Esophagus muscularis mucosa (tissue), 4 donors: ENCODE measurements around the gene ANKEF1. TPM values are rescaled to one million over a fixed set of nuclear protein-coding genes. Genes with fewer than 3 reads are reported as not detected.

Experiments
- DNase-seq: peaks from one replicate; pipeline ENCODE4 v3.0.0-alpha.2; 2017; ENCODE audit errors: extremely low spot score
- H3K27ac ChIP-seq, 4 donors: fragments of 200-600 bp; sonication (generic); replicated peaks in 1 of 4; 1 replicate in 3 of 4; 2 replicates in 1 of 4; pipeline ENCODE4 v1.5.1; 2016 to 2019; ENCODE audit warnings: mild to moderate bottlenecking in 1 of 4
- H3K27me3 ChIP-seq, 4 donors: fragments of 200-600 bp; sonication (generic); one replicate each; pipeline versions ENCODE4 v1.5.1 to v1.6.0; 2016 to 2019
- H3K36me3 ChIP-seq, 4 donors: fragments of 200-600 bp; sonication (generic); one replicate each; pipeline ENCODE4 v1.5.1; 2016 to 2019
- H3K4me1 ChIP-seq, 4 donors: fragments of 200-600 bp; sonication (generic); one replicate each; pipeline ENCODE4 v1.5.1; 2016 to 2019
- H3K4me3 ChIP-seq, 4 donors: fragments of 200-600 bp; sonication (generic); 1 replicate in 2 of 4; 2 replicates in 2 of 4; pipeline ENCODE4 v1.5.1; 2016 to 2019; ENCODE audit warnings: mild to moderate bottlenecking in 4 of 4, moderate library complexity in 1 of 4
- H3K9me3 ChIP-seq, 4 donors: fragments of 200-600 bp; sonication (generic); 1 replicate in 3 of 4; 2 replicates in 1 of 4; pipeline ENCODE4 v1.5.1; 2016 to 2019
- CTCF ChIP-seq, 3 experiments: fragments of 200-600 bp in 2 of 3; fragments of 450-650 bp in 1 of 3; sonication (generic) in 2 of 3; IDR thresholded peaks; one replicate each; pipeline ENCODE4 v1.5.1; 2017 to 2019; ENCODE audit warnings: antibody characterized with exemption in 3 of 3, mild to moderate bottlenecking in 2 of 3, moderate library complexity in 1 of 3
- EP300 ChIP-seq: sonication (generic); formaldehyde crosslinking; IDR thresholded peaks from one replicate; pipeline ENCODE4 v1.6.1; 2017; ENCODE audit warnings: antibody characterized with exemption
- POLR2A ChIP-seq: fragments of 450-650 bp; IDR thresholded peaks from one replicate; pipeline ENCODE4 v1.6.1; 2017; ENCODE audit warnings: antibody characterized with exemption, moderate library complexity, mild to moderate bottlenecking, low read depth
- POLR2AphosphoS5 ChIP-seq, 2 donors: sonication (generic); formaldehyde crosslinking; IDR thresholded peaks; one replicate each; pipeline ENCODE4 v1.6.1; 2017; ENCODE audit warnings: antibody characterized with exemption in 2 of 2
- WGBS: methylation state at CpG from one replicate; pipeline ENCODE4 v1.1.5; 2018; 5-methylcytosine and 5-hydroxymethylcytosine counted together
- intact Hi-C: fragments of 100-400 bp; cut with DNase I; formaldehyde crosslinking; loops from one replicate; pipeline ENCODE4 v1.15.1; 2023
- total RNA-seq, 4 donors: library from RNA; depleted of rRNA; stranded (reverse); fragments of >200 nt; gene quantifications; one replicate each; pipeline versions ENCODE4 v1.1.0 to v1.2.1, GENCODE V29; 2016

The ANKEF1 gene
- total RNA-seq, 4 donors from 2014 or later, result 0.42 to 2.3 (median 1.3) TPM

DNA sequence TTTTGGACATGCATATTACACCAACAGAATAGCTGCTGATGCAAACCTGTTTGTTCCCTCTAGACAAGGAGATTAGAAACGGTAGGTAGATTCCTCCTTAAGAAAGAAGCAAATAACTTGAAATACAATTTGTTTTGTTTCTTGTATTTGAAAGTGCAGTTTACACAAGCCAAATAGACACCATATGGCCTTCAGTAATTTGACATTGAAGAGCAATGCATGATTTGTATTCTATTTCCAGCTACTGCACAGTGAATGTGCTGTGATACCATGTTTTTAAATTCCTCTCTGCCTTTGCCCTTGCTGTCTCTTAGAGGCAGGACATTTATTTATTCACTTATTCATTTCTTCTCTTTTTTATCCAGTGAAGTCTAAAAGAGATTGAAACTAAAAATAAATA, 31.9 kb upstream of the ANKEF1 start:
- TF ChIP-seq POLR2AphosphoS5 (IDR thresholded peaks at IDR 0.05) (no peak), CTCF (IDR thresholded peaks at IDR 0.05) (no peak), EP300 (no peak), POLR2A (no peak)
- H3K4me1 ChIP-seq, result no peaks in the 10 kb centered on the region
- intact Hi-C loops, result no loop called here
- WGBS, result 57% methylated on average over 1 of the region's 1 CpG
- no peak overlapping the region for H3K4me3 ChIP-seq
- no peak overlapping the region for H3K27ac ChIP-seq
- no peak for DNase-seq
- no peaks in the 10 kb centered on the region for H3K36me3 ChIP-seq
- H3K27me3 ChIP-seq, result no peaks in the 10 kb centered on the region
- no peaks in the 10 kb centered on the region for H3K9me3 ChIP-seq

- H3K4me3 ChIP-seq, result no peak overlapping the region
- 69% methylated on average over 2 of the region's 2 CpGs for WGBS
- TF ChIP-seq POLR2A, result no peak
- no peak for TF ChIP-seq EP300
- TF ChIP-seq CTCF (IDR thresholded peaks at IDR 0.05), result no peak
- no peak for TF ChIP-seq POLR2AphosphoS5 (IDR thresholded peaks at IDR 0.05)
- intact Hi-C loops, result no loop called here
- no peak for DNase-seq
- H3K36me3 ChIP-seq, result no peaks in the 10 kb centered on the region
- no peaks in the 10 kb centered on the region for H3K9me3 ChIP-seq
- no peaks in the 10 kb centered on the region for H3K27me3 ChIP-seq
- H3K4me1 ChIP-seq, result no peaks in the 10 kb centered on the region
- H3K27ac ChIP-seq, result no peak overlapping the region
Measured at GRCh38 chr20:10004900-10005299, 29.9 kb upstream of the ANKEF1 start.

DNA sequence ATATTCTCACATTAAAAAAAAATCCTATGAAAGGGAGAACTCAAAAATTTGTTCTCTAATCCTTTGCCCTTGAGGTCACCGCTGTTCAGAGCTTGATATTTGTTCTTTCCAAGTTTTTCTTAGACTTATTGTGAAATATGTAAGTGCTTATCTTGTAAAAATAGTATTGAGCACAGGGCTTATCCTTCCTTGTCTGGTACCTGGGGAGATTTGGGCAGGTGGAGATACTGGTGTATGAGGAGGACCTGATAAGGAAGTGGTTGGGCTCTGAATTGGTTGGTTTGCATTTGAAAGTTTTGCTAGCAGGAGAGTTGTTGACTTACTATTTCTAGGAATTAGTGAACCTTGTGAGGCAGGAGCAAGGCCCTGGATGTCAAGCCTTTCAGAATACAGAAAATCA, 28.9 kb upstream of the ANKEF1 start:
- Histone ChIP-seq H3K27ac (no peak overlapping the region), H3K36me3 (no peaks in the 10 kb centered on the region), H3K27me3 (no peaks in the 10 kb centered on the region), H3K9me3 (no peaks in the 10 kb centered on the region), H3K4me3 (no peak overlapping the region), H3K4me1 (no peaks in the 10 kb centered on the region)
- intact Hi-C loops, result no loop called here
- TF ChIP-seq EP300 (no peak), POLR2AphosphoS5 (IDR thresholded peaks at IDR 0.05) (no peak), POLR2A (no peak), CTCF (IDR thresholded peaks at IDR 0.05) (no peak)
- DNase-seq, result no peak
- WGBS, result 84% methylated on average over 1 of the region's 1 CpG

DNA sequence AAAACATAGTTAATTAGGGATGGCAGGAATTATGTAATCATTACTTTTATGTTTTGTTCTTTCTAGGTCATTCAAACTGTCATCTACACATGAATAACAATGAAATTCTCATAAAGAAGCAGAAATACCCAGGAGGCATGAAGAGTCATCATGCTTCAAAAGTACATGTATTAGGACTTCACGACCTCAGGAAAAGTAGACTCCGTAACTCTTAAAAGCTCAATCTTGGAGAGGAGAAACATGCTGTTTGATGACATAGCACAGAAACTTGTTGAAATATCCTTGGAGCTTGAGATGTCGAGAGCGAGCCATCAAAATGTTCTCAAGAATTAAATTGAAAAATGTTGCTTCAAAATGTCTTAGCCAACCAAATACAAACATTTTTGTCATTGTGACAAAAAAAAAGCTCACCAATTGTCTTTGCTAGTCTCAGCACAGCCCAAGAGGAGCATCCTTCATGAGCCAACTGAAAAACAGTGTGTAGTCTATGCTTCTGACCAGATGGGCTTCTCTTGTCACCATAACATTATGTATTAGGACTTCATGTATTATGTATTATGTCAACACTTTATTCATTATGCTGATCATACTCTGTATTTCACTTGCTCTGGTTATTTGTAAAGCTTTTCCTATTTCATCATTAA, 28.2 kb upstream of the ANKEF1 start:
- H3K27me3 ChIP-seq, result no peaks in the 10 kb centered on the region
- no peak for DNase-seq
- H3K9me3 ChIP-seq, result no peaks in the 10 kb centered on the region
- 83% methylated on average over 4 of the region's 4 CpGs for WGBS
- TF ChIP-seq POLR2AphosphoS5 (IDR thresholded peaks at IDR 0.05) (no peak), CTCF (IDR thresholded peaks at IDR 0.05) (no peak), POLR2A (no peak), EP300 (no peak)
- no peaks in the 10 kb centered on the region for H3K4me1 ChIP-seq
- H3K27ac ChIP-seq, result no peak overlapping the region
- no peak overlapping the region for H3K4me3 ChIP-seq
- no peaks in the 10 kb centered on the region for H3K36me3 ChIP-seq
- intact Hi-C loops, result no loop called here

GRCh38 chr20:10007158-10007557, 27.6 kb upstream of the ANKEF1 start:
- H3K4me1 ChIP-seq, result no peaks in the 10 kb centered on the region
- no peak overlapping the region for H3K4me3 ChIP-seq
- no peak overlapping the region for H3K27ac ChIP-seq
- H3K27me3 ChIP-seq, result no peaks in the 10 kb centered on the region
- 54% methylated on average over 2 of the region's 2 CpGs for WGBS
- H3K36me3 ChIP-seq, result no peaks in the 10 kb centered on the region
- no peak for DNase-seq
- TF ChIP-seq POLR2AphosphoS5 (IDR thresholded peaks at IDR 0.05) (no peak), POLR2A (no peak), CTCF (IDR thresholded peaks at IDR 0.05) (no peak), EP300 (no peak)
- no peaks in the 10 kb centered on the region for H3K9me3 ChIP-seq
- intact Hi-C loops, result no loop called here
